Kasumi-1 (cell line): ENCODE results near the gene MYLK.

ENCODE experiments used
- DNase-seq, 2 experiments: peaks; one replicate each; lab custom pipeline; 2025; lab: John Stamatoyannopoulos, UW

The MYLK gene

DNA sequence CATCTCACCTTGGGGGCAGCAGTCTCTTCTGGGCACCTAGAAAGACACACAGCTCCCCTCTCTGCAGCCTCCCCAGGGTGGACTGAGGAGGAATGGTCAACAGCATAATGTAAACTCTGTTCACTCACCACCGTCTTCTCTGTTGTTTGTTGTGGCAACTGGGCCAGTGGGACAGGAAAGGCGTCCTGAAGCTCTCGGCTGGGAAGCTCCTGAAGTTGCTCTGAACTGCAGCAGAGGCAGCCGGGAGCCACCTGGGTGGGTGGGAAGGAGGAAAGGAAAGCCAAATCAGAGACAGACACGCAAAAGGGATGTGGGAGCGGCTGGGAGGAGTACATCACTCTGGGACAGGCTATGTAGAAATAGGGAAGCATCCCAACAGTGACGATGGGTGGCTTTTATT is 52.7 kb downstream of the MYLK start:
- DNase-seq: no peak

DNA sequence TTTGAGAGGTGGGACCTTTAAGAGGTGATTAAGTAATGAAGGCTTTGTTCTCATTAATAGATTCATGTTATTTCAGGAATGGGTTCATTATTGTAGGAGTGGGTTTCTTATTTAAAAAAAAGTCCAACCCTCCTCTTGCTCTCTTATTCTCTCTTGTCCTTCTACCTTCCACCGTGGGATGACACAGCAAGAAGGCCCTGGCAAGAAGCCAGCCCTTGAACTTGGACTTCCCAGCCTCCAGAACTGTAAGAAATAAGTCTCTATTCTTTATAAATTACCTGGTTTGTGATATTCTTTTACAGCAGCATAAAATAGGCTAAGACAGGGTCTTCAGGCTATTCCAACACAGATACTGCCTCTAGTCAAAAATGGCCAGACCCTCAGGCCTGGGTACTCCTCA is 62.2 kb downstream of the MYLK start:
- DNase-seq: no peak

DNA sequence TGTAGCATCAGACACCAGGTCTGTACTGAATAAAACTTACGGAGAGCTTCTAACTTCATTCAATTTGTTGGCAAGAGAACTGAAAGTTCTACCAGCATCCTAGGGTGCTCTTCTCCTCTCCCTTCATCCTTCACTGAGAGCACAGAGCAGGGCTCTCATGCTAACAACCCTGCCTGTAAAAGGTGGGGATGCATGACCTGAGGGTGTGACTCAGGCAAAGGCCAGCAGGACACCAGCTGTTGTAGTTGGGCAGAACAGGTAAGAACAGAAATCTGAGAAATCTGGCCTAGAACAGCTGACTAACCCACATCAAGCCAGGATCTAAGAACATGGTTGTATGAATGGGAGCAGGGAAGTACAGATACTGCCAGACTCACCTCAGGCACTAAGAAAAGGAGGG is 64.2 kb downstream of the MYLK start:
- no peak for DNase-seq

DNA sequence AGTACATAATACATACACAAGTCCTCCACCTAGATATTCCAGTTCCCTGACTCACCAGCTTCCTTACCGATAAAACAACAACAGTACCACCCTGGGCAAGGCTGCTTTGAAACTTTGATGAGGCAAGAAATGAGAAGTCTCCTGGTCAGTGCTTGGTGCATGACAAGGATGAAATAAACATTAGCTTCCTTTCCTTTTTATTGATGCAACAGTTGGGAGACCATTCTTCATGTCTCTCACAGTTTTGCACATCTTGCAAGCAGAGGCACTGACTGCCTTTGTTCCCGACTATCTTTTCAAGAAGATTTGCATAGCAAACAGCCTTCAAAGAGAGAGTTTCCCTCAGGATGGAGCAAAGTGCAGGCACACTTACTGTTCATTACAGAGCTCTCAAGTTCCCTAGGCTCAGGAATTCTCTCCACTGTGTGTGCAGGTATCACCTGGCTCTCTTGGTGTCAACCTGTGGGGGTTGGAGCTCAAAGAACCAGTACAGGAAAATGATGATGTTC is 65.2 kb downstream of the MYLK start:
- DNase-seq: no peak

DNA sequence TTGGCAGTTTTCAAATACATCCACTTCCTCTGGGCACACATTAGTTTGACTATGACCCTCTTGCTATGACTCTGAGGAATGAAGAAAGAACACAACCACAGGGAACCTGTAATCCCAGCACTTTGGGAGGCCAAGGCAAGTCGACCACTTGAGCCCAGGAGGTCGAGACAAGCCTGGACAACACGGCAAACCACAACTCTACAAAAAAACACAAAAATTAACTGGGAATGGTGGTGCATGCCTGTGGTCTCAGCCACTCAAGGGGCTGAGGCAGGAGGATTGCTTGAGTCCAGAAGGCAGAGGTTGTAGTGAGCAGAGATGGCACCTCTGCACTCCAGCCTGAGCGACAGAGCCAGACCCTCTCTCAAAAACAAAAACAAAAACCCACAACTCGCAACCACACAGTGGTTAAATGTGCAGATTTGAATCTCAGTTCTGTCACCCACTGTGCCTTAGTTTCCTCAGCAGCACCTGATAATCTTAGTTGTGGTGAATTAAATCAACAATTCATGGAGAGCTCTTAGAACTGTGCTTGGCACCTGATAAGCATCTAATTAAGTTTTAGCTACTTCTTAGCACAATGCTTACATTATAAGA is 65.7 kb downstream of the MYLK start:
- DNase-seq: no peak

DNA sequence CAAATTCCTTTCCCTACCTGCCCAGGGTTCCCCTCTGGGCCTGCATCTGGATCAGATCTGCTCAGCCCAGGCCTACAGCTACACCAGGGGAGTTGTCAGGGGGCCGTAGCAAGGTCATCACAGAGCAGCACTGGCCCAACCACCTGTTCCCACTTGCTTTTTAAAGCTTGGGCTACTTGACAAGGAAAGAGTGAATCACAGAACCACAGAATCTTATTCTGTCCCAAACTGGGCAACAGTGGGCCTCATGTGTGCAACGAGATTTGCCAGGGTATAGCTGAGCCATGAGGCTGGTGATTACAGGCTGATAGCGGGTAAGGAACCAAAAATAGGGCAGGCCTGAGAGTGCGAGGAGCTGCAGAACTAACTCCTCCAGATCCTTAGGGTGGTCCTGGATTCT is 66.7 kb downstream of the MYLK start:
- no peak for DNase-seq

DNA sequence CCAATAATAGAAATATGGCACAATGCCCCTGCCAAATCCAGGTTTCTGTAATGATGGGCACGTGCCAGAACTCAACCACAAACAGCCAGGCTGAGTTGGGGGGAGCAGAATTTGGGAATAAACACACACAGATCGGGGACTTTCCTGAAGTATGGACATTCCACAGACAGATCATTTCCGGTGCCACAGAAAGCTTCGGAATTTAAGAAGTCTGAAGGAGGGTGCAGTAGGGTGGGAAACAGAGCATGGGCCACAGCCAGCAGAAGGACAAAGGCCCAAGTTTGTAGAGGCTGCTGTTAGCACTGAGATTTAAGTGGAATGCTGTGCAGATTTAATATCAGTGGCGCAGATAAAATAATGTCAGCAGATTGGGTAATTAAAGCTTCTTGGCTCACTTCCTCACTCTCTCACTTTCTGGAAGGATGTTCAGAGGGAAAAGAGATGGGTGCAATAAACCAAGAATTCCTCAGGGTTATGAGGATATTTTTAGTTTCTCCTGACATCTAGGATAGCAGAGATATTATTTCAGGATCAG is 67.4 kb downstream of the MYLK start:
- DNase-seq: no peak

DNA sequence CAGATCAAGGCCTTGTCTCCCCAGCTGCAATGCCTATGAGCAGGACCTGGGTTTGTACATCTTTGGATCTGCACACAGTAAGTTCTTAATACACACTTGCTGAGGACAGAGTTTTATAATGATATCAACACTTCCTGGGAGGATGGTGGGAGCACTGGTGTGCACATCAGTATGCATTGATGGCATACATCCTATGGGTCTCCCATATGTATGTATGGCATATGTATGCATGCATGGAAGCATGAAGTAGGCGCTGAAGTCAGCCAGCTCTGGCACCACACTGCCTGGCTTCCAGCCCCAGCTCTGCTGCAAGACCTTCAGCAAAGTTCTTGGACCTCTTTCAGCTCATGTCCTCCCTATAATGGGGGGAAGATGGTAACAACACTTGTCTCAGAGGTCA is 68.2 kb downstream of the MYLK start:
- DNase-seq: no peak

DNA sequence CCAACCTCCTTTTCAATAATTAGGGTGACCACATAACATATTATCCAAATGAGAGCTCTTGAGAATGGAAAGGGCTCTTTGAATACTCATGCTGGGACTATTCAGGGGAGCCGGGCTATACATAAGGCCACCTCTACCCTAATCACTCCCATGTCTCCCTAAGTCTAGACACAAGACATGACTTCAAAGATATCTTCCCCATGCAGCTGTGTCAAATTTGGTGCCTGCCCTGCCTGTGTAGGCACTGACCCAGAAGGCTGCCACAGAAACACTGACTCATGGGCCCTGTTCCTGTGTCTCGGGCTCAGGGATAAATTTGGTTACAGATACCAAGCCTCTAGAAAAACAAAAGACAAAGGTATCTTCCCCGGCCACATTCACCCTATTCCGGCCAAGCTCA is 70.3 kb downstream of the MYLK start:
- DNase-seq: no peak

DNA sequence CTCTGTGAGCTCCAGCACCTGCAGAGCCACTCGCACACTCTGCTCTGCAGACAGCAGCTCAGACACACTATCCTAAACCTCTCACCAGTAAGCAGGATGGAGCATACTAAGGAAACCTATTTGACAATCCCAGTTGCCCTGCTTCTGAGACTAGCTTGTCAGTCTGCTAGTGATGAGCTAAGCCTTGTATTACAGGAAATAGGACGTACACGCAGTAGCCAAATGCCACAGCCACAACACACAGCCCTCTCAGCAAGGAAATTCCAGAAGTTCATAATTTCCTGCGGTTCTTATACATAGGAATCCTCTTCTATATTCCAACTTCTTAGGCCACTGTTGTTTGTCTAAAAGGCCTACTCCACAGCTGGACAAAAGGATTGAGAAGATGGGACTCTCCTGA is 74.5 kb downstream of the MYLK start:
- DNase-seq: no peak

DNA sequence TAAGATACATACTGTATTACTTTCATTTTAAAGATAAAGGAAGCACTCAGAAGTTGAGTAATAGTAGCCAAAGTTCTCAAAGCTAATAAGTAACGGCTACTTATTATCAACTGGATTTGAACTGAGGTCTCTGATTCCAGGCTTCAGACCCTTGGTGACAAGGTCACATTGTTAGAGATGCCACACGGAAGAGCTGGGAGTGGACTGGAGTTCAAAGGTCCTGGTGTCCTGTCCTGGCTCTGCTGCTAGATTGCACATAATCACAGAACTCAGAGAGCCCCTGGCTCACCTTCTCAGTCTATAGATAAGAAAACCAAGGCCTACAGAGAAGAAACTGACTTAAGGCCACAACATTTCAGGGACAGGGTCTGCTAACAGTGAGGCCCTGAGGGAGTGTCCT is 75.3 kb downstream of the MYLK start:
- no peak for DNase-seq

DNA sequence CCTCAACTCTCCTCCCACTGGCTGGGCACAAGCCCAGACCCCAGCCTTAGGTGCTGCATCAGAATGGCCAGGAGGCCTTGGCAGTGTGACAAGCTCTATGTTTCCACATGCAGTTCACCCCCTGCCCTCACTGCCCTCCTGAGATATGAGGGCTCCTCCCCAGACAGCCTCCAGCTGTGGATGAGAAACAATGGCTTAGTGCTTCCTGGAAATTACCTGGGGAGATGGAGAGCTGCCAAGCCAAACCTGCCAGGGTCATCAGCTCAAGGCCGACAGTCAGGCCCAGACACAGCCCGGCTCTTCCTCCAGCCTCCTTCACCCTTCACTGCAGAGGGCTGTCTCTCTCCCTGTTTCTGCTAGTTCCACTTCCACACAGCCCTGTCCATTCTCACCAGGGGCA is 76.3 kb downstream of the MYLK start:
- no peak for DNase-seq

DNA sequence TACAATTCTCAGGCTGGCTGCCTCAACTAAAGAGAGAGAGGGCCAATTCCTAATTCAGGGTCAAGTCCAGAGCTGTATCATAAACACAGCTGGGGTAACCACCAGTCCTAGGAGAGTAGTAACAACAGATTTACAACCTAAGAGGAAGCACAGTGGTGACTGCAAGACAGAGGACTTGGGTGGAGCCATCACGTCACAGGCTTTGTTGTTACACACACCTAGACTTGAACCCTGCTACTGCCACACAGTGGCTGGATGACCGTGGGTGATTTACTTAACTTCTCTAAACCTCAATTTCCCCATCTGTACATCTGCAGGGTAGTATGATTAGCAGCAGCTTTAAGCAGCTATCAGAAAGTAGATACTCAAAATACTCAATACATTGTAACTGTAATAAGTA is 78.6 kb downstream of the MYLK start:
- DNase-seq: no peak

DNA sequence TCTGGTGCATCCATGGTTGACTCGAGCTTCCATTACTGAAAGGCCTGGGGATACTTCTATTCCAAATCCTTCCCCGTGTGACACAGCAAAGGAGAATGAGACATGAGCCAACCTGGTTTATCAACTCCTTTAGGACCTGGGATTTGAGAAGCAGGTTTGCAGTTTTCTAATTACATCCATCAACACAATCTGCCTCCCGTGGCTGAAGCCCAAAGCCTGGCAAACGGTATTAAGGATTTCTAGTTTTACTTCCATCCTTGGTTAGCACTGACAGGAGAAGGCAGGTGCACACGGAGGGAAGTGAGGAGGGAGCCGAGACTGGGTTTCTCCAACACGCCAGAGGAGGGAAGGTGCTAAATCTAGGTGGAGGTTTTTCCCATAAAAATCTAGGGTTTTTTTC is 79.0 kb downstream of the MYLK start:
- DNase-seq: no peak

DNA sequence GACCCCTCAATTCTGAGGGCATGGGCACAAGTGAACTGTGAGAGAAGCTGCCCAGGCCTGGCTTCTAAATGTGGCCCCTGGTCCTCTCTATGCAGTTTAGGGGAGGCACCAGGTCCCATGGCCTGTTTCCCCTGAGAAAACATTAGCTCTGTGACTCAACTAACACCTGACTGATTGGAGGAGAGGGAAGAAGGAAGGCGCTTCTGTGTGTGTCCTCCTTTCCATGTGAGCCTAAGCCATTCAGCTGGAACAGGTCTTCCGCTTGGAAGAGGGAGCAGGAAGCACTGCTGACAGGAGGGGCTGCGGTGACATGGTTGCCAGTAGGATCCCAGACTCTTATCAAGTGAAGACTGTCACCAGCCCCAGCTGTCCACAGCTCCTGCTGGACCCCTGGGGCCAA is 79.5 kb downstream of the MYLK start:
- no peak for DNase-seq

DNA sequence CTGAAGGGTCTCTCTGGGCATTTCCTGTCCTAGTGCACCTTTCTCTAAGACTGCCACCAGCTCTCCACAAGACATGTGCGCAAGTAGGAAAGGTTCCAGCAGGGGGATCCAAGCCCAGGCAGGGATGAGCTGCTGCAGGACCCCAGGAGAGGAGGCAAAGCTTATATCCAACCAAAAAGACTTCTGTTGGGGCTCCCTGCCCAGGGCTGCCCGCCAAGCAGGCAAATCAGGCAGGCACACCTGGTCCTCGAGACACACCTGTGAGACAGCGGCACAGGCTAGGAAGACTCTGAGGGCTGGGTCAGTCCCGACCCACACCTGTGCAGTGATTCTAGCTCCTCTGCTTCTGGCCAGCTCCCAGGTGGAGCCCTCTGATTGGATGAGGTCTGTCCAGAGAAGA is 80.6 kb downstream of the MYLK start:
- DNase-seq: no peak

DNA sequence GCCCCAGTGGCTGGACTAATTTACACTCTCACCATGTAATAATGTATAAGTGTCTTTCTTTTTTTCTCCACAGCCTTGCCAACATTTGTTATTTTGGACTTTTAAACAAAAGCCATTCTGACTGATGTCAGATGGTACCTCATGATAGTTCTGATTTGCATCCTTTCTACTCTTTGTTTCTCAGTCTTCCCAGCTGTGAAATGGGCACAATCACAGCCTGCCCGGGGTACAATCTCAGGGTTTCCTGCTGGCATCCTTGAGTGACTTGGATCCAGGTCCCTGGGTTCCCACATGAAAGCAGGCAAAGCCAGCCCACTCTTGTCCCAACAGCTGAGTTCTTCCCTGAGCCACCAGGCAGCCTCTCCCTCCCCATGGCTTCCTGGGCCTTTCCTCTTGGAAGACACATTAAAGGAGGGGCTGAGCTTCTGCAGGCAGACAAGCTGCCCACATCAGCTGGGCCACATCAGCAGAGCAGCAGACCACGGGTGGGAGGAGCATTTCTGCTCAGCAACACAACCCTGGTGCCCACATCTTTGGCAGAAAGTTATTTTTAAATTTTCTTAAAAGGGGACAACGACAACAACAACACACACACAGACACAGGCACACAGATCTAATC is 82.0 kb downstream of the MYLK start:
- no peak for DNase-seq

DNA sequence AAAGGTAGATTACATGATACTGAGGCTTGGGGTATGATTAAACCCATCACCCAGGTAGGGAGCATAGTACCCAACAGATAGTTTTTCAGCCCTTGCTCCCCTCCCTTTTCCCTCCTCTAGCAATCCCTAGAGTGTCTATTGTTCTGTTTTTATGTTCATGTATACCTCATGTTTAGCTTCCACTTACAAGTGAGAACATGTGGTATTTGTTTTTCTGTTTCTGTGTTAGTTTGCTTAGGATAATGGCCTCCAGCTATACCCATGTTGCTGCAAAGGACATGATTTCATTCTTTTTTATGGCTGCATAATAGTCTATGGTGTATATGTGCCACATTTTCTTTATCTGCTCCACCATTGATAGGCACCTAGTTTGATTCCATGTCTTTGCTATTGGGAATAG is 82.7 kb downstream of the MYLK start:
- no peak for DNase-seq

DNA sequence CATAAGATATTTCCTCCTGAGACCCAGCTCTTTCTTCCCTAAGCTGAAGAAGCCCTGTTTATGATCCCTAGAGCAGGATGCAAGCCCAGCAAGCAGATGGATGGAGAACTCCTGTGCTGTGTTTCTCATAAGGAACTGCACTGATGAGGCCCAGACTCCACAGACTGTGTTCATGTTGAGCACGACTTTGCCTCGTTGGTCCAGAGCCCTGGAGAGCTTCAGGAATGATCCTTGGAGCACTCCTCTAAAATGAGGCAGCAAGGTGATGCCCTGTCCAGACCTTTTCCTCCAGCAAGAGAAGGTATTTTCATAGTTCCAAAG is 83.8 kb downstream of the MYLK start:
- DNase-seq: no peak

DNA sequence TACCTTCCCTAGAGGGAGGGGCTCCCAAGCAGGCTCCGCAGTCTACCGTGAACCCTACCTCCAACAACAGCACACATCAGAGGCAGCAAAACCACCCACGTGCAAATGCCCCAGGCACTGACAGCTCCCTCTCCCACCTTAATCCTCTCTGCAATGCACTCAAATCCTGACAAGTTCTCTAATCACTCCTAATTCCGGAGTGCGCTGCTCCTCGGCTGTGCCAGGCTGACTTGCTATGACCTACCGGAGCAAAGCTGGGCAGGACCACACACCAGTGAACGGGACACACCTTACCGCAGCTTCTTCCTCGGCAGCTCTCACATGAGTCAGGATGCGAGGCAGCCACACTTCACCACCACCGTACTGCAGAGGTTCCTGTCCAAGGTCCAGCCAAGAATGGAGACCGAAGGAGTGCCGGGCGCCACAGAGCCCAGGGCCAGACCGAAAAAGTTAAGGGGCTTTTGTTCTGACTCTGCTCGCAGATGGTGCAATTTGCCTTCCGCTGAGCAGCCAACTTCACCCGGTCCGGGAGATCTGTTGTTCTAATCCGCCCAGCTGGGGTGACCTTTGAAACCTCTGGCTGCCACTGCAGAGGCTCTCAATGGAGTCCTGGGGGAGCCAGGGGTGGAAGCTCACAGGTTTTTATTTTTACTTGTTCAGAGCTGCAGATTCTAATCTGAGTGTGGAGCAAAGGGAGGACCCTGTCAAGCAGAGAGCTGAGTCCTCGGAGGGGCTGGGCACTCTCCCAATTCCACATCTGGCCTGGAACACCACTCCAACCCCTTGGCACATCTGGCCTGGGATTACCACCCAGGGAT is 84.4 kb downstream of the MYLK start:
- DNase-seq: no peak

DNA sequence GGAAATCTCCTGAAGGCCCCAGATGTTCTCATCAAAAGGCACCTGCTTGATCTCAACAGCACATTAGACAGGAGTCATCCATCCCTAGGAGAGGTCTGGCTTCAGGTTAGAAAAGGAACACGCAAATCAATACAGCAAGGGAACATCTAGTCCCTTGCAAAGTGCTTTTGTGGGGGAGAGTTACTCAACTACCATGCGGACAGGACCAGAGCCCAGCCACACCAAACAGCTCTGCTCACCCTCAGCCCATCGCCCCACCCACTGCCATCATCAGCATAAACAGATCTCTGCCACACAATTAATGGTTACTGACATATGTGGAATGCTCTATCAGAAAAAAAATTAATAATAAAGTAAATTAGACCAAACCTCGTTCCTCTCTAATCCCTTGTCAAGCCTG is 85.6 kb downstream of the MYLK start:
- DNase-seq: no peak

DNA sequence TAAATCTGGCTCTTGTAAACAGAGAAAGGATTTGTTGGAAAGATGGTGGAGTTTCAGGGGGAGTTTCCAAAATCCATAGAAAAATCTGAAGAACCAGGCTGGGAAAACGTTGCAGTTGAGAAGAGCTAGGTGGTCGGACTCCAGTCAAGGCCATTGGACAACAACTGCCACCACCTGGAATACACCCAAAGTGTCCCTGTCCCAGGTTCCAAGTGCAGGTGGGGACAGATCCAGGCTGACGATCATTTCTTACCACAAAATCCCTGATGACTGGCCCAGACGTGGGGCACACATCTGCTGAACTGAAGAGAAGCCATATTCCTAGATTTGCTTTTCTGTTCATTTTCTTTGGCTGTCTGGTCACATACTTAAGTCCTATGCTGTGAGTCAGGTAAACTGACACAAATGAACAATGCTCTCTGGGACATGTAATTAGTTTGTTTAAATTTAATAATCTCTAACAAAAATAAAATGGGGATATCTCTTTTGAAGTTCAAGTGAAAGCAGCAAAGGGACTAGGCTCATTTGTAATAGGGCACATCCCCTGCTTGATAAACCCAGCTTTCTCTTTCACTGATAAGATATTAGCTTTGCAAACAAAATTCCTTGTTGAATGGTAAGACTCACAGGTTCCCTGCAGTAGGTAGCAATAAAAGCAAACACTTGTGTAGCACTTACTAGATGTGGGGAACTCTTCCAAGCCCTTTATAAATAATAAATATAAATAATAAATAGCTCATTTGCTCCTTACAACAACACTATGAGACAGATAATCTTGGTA is 88.5 kb downstream of the MYLK start:
- no peak for DNase-seq

DNA sequence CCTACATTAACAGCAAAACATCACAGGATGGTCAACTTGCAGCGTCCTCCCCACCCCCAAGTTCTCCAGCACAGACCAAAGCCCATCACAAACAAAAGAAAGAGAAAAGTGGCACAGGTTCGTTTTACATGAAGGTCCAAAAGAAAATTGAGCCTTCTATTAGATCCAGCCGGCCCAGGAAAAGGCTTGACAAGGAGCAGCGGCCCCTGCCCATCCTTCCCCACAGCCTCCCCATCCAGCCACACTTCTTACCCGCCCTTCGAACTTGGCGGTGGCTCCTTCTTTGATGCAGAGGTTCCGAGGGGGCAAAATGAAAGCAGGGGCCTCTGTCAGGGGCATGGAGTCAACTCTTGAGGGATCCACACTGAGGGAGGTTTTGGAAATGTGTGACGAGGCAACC is 90.7 kb downstream of the MYLK start:
- no peak for DNase-seq
